ENCODE data around the gene AOAH.

DNA sequence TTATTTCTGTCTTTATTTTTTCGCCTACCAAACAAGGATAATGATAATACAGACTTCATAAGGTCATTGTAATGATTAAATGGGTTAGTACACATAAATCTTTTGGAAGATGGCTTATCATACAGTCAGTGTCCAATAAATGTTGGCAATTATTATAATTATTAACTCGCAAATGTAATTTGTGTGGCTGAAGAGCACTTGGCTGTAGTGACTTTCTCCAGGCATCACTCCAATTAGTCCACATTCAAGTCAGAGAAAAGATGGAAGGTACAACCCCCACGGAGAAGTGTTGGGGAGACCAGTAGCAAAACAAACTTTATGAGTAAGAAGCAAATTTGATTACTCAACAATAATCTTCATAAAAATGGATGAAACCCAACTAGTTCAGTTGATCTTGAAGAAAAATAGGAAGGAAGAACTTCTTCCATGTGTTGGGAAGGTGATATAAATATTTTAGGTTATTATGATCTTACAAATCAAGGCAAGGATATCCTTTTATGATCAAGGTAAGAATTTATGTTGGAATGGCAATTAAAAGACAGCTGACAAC lies 5.1 kb downstream of the AOAH start:
- TF ChIP-seq CTCF (IDR thresholded peaks at IDR 0.05) = no peak
- no peak for TF ChIP-seq POLR2A (IDR thresholded peaks at IDR 0.05)

All from heart left ventricle (tissue), 13 donors.